GM19193 (cell line): ENCODE measurements around the gene DRC7.

ENCODE experiments used
- POLR2A ChIP-seq: IDR thresholded peaks from 4 replicates; pipeline ENCODE4 v1.6.1; 2011; ENCODE audit not compliant: insufficient read depth, insufficient read length; ENCODE audit errors: extremely low read depth

DRC7 gene

DNA sequence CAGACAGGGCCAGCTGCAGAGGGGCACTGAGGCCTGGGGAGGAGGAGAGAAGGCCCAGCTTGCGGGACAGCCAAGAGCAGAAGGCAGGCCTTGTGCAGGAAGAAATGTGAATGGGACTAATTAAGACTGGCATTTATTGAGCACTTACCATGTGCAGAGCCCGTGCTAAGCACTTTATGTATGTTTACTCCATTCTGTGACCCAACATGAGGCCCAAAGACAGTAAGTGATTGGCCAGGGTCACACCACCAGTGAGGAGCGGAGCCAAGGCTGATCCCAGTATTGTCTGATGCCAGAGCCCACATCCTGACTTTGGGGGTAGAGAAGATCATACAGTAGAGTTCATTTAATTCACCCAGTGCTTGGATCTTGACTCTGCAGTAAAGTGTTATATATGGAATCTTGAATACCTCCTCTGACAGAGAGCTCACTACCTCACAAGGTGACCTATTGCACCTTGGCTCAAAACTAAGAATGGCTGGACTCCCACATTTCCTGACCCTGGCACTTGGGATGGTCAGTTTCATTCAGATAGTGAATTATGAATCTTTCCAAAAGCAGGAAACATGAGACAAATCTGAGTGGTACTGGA is 54.6 kb downstream of the DRC7 start:
- TF ChIP-seq POLR2A: no peak

DNA sequence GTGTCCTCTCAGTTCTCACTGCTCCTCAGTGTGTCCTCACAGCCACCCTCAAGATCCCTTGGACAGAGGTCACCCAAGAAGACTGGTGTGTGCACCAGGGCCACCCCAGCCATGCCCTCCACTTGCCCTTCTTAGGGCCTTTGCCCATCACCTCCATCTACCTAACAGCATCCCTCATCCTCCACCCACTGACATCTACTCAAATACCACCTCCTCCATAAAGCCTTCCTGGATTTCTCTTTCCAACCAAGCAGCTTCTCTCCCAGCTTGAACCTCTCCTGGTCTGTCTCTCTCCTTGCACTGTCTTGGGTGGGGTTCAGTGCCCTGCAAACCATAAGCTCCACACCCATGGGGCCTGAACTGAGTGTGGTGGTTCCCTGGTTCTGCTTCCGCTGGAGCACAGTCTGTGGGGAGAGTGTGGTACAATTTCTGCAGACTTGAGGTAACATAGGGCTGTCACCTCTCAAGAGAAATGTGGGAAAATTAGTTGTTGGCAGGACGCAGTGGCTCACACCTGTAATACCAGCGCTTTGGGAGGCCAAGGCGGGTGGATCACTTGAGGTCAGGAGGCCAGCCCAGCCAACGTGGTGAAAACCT is 55.3 kb downstream of the DRC7 start:
- TF ChIP-seq POLR2A: no peak

DNA sequence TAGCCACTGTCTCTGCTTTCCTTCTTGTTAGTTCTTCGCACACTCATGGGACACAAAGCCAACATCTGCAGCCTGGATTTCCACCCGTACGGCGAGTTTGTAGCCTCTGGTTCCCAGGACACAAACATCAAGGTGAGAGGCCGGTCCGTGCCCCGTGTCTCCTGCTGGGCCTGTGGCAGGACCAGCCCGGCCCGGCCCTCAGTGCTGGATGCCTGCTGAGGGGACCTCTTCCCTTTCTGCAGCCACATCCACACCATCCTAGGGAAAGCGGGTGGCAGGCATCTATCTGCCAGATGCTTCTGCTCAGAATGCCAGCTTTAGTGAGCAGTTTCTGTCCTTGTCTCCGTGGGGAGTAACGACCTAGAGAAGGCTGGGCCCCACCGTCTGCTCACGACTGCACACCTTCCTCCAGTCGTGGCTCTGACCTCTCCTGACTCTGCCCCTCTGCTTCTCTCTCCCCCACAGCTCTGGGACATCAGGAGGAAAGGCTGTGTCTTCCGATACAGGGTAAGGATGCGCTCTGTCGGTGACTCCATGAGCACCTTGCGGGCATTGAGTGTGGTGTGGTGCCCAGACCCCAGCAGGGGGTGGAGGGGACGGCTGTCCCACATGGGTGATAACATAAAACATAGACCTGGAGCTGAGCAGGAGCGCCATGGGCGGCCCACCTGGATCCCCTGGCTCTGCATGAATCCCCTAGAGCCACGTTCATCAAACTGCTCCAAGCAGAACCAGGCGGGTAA is 56.4 kb downstream of the DRC7 start:
- no peak for TF ChIP-seq POLR2A

DNA sequence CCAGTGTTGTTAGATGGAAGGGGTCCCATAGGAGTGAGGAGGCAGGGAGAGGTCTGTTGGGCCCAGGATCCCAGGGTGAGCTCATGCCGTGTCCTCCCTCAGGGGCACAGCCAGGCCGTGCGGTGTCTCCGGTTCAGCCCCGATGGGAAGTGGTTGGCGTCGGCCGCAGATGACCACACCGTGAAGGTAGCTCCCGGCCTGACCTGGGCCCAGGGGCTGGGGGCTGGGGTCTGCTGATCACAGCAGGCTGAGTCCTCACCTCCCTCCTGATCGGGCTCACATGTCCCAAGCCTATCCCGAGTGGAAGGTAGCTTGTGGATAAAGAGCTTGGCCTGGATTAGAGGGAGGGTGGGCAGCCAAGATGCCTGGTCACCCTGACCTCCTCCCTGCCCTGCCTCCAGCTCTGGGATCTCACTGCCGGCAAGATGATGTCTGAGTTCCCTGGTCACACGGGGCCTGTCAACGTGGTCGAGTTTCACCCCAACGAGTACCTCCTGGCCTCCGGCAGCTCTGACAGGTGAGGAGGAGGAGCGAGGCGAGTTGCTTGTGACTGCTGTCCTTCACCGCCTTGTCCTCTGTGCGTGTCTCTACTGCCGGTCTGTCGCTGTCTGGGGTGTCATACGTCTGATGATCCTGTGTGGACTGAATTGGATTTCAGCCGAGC is 57.1 kb downstream of the DRC7 start:
- no peak for TF ChIP-seq POLR2A

DNA sequence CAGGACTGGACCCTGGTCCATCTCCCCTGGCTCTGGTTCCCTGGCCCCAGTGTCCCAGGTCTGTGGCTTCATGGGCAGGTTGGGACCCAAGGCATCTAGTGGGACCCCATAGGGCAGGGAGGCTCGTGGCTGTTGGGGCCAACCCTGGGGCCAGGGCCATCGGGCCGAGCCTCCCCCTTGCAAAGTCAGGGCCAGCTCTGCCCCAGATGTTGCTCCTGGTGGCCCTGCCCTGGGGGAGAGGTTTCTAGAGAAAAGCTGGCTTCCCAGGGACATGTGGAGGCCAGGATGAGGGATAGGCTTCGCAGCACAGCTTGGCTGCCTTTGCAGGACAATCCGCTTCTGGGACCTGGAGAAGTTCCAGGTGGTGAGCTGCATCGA is 57.6 kb downstream of the DRC7 start:
- no peak for TF ChIP-seq POLR2A

DNA sequence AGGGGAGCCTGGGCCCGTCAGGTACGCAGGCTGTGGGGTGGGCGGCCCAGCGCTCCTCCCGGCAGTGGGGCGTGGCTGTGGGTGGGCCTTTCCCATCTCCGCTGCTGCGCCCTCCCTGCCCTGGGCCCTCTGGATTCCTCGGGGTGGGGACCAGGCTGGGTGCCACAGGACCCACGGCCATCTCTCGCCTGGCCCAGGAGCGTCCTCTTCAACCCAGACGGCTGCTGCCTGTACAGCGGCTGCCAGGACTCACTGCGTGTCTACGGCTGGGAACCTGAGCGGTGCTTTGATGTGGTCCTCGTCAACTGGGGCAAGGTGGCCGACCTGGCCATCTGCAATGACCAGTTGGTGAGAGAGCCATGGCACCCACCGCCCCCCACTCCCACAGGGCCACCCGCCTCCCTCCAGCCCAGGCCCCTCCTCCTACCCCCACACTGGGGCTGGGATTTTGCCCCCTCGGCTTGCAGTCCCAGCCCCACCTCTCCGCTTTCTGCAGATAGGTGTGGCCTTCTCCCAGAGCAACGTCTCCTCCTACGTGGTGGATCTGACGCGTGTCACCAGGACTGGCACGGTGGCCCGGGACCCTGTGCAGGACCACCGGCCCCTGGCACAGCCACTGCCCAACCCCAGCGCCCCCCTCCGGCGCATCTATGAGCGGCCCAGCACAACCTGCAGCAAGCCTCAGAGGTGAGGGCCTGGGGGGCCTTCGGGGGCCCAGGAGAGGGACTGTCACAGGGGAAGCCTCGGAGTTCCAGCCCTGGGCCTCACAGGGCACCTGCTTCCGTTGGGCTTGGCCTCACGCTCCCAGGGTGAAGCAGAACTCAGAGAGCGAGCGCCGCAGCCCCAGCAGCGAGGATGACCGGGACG is 58.2 kb downstream of the DRC7 start:
- TF ChIP-seq POLR2A: no peak

DNA sequence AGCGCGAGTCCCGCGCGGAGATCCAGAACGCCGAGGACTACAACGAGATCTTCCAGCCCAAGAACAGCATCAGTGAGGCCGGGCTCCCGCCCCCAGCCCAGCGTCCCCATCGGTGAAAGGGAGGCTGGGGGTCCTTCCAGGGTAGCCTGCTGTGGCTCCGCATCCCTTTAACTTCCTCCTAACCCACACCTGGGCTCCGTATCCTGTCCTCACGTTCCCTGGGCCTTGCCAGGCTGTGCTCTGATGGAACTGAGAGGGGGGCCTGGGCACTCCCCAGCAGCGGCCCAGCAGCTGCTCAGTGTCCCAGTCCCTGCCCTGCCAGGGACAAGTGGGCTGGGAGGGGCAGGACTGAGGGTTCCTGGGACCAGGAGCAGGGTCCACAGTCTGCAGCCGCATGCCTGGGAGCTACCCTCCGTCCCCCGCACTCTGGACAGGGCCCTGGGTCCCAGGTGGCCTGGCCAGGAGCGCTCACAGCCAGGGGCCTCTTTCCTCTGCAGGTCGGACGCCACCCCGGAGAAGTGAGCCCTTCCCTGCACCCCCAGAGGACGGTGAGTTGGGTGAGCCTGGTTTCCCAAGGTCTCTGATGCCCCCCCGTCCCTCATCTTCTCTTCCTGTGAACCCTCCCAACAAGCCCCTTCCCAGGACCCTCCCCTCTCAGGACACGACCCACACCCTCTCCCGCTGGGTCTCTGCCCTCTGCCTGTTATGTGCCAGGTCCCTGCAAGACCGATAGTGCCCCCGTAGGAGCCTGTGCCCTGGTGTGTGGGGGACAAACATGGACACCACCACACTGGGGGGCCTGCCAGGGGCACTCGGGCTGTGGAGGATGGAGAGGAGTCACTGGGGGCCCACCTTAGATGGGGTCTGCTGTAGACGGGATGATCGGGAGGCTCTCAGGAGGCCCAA is 59.1 kb downstream of the DRC7 start:
- no peak for TF ChIP-seq POLR2A

DNA sequence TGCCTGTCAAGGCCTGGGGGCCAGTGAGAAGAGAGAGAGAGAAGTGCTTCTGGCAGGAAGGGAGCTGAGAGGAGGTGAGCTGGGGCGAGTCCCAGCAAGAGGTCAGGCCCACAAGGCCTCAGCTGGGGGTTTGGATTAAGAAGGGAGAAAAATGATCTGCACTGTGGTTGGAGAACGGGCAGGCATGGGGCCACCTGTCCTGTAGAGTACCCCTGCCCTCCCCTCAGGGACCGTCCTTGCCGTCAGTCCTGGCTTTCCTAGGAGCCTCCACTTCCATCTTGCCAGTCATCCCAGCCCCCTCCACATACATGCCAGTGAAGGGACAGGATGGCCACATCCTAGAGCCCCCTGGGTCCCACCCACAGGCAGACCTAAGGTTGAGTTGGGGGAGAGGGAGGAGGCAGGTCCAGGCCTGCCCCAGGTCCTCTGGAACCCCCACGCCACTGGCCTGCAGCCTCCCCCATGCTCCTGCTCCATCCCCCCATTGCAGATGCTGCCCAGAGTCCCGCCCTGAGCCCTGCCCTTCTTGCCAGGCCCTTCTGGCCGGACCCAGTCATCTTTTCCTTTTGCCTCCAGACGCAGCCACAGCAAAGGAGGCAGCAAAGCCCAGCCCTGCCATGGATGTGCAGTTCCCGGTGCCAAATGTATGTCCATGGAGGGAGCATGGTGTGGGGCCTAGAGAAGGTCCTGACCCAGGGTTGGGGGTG is 59.9 kb downstream of the DRC7 start:
- no peak for TF ChIP-seq POLR2A

DNA sequence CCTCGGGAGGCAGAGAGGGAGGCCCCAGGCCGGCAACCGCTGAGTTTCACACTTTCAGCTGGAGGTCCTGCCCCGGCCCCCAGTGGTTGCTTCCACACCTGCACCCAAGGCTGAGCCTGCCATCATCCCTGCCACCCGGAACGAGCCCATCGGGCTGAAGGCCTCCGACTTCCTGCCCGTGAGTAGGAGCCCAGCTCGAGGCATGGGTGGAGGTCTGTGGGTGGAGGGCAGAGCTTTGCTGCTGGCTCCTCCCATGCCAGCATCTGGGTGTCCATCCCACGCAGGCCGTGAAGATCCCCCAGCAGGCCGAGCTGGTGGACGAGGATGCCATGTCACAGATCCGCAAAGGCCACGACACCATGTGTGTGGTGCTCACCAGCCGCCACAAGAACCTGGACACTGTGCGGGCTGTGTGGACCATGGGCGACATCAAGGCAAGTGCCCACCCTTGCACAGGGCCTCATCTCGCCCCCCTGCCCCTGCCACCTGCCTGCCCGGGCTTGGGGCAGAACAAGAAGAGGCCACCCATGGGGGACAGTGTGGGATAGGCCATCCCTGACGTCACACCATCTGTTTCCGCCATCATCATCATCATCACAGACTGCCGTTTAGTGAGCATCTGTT is 60.6 kb downstream of the DRC7 start:
- TF ChIP-seq POLR2A: no peak

DNA sequence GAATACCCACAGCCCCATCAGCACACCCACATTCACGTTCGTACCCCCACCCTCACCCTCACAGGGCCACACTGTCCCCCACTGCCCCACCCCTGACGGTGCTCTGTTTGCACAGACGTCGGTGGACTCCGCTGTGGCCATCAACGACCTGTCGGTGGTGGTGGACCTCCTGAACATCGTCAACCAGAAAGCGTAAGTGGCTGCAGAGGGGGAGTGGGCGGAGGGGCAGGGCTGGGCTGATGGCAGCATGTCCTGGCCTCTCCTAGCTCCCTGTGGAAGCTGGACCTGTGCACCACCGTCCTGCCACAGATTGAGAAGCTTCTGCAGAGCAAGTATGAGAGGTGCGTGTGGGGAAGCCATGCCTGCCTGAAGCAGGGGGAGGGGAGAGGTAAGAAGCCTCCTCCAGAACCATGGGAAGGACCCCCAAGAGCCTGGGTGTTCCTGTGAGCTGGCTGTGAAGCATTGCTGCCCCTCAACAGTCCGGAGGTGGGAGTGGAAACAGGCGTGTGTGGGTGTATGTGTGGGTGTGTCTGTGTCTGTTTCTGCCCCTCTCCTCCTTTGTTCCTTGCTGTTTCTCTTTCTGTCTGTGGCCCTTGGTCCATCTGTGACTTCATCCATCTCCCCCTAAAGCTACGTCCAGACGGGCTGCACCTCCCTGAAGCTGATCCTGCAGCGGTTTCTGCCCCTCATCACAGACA is 61.3 kb downstream of the DRC7 start:
- no peak for TF ChIP-seq POLR2A

DNA sequence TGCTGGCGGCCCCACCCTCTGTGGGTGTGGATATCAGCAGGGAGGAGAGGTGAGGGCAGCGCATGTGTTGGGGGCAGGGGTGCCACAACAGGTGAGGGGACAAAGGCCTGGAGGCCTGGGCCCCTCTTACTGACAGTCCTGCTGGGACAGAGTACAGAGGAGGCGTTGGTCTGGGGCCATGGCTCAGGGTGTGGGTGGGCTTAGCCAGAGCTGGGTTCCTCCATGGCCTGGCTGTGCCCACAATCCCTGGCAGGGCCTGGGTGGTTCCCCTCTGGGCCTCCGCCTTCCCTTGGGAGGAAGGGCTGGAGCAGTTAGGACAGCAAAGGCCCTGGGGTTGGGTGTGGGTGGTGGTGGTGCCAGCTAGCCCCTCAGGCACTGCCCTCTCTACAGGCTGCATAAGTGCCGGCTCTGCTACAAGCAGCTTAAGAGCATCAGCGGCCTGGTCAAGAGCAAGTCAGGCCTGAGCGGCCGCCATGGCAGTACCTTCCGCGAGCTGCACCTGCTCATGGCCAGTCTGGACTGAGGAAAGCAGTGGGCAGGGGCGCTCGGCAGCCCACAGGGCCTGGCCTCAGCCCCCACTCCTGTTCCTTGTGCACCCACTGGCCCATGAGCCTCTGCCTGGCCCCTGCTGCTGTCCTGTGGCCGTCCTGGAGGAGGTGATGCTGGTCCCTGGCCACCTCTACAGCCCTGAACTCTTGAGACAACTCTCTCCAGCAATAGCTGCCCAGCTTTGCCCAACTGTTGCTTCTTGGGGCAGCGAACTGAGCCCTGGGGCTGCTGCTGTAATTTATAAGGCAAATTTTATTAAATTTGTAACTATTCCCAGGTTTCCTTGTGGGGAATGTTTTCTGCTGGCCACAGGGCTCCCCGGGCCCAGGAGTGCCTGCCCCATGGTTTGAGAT is 62.1 kb downstream of the DRC7 start:
- TF ChIP-seq POLR2A: no peak
